ENCODE measurements around the gene DAAM1.

DAAM1 gene

DNA sequence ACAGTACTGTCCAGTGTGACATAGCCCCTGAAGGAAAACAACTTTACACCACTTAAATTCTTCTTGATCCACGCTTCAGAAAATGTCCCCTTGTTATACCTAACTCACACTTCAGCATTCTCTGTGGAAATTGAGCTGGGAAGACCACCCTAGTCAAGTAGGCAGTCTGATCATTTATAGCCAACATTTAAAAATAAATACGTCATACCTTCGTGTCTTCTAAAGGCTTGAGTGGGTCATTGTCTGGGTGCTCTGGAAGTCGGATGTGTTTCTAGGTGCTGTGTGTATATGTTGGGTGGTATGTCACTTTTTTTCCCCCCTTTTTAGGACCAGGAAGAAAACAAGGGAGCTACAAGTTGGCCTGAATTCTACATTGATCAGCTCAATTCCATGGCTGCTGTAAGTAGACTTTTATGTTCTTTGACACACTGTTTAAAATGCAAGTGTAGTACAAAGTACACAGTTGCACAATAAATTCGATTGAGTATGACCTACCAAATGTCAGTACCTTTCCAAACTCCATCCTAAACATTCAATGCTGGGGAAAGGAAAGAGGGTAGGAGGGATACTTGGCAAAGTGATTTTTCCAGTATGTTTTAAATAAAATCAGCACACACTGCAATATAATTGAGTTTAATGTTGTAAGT is 126.6 kb downstream of the DAAM1 start:
- no peak for DNase-seq (ENCODE audit: low read depth)

DNA sequence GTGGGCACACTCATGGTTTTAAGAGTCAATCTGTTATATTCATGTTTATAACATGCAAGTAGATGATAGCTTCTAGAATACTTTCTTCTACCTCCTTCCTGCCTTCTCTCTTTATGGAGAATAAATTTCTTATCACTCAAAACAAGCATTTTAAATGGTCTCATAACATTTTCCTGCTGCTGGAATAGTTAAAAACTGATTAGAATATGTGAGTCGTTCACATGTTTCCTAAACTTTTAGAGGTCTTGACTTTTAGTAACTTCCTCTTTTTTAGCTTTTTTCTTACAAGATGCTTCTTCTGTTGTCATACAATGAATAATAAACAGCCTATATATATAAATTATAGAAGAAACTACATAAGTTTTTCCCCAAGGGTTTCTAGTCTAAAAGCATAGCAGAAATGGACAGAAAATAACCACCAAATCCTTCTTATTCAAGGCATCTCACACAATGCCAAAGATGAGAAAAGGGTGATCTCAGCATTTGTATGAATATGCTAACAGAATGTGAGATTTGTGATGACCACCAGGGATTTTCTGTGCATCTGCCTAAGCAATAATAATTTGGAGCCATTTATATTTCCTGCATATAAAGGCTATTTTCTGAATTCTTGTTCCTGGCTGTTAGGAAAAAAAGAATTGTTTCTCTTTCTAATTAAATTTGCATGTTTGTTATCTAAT is 127.8 kb downstream of the DAAM1 start:
- DNase-seq (ENCODE audit: low read depth) = no peak

DNA sequence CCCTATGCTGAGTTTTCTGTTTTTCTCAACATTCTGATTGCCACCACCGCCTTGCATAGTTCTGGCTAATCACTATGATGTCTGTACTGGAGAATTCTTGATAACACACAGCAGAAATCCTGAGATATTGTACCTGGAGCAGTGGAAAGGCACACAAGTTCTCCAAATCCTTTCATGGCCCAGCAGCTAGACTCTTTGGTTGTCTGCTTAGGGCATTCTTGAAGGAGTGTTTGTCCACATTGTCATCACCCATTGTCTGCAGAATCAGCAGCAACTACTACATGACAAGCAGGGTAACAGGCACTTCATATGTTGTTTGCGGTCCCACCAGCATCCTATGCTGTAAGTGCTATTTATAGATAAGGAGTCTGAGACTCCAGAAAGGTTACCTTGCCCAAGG is 128.9 kb downstream of the DAAM1 start:
- DNase-seq (ENCODE audit: low read depth) = no peak

DNA sequence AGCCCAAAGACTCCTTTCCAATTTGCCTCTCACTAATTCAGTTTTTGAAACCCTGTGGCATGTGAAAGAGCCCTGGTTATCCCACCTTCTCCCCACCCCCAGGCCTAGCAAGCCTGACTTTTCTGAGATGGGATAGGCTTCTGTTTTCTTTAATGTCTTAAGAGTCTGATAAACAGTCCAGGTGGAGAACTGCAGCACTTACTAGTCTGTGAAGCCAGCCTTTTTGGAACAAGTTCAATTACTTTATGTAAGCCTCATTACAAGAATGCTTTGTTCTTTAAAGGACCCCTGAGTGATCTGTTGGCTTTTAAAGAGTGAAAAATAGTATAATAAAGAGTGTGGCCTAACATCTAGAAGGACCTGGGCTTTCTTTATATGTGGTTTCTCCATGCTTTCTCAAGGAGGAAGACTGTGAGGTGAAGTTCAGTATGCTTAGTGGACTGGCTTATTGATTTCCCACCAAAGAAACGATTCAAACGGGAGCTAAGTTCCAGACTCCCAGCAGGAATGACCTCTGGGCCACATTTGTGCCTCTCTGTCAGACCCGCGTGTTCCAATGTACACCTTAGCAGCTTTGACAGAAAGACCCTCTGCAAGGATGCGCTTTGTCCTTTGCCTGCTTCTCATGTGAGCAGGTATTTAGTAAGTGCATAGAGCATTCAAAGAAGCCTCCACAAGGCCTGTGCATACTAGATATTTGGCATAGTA is 129.5 kb downstream of the DAAM1 start:
- DNase-seq (ENCODE audit: low read depth) = no peak

DNA sequence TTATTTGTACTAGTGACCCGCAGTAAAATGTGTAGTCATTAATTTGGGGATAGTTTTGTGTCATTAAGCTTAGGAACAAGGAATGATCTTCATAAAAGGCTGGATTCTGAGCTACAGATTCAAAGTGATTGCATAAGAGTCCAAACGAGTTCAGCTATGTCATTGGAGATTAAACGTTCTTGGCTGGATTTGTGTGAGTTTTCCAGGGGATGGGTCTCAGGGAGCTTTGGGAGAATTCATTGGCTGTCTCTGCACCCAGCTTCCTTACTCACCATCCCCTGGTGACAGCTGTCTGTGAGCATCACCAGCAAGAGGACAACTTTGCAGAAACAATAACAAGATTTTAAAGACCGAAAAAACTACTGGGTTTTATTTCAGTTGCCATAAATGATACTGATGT is 130.4 kb downstream of the DAAM1 start:
- DNase-seq (ENCODE audit: low read depth) = no peak

DNA sequence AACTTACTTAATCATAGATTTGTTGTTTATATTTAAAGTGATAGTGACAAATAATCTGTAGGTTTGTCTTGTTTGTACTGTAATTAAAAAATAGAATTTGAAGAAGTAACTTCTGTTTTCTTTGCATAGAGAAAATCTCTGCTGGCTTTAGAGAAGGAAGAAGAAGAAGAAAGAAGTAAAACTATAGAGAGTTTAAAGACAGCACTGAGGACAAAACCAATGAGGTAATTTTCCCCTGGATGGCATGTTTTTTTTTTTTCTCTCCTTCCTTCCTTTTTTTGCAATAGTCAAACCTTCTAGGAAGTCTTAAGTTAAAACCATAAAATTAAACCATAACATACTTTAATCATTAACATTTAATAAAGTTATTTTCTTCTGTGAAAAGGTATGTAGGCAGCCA is 131.9 kb downstream of the DAAM1 start:
- DNase-seq (ENCODE audit: low read depth) = no peak

DNA sequence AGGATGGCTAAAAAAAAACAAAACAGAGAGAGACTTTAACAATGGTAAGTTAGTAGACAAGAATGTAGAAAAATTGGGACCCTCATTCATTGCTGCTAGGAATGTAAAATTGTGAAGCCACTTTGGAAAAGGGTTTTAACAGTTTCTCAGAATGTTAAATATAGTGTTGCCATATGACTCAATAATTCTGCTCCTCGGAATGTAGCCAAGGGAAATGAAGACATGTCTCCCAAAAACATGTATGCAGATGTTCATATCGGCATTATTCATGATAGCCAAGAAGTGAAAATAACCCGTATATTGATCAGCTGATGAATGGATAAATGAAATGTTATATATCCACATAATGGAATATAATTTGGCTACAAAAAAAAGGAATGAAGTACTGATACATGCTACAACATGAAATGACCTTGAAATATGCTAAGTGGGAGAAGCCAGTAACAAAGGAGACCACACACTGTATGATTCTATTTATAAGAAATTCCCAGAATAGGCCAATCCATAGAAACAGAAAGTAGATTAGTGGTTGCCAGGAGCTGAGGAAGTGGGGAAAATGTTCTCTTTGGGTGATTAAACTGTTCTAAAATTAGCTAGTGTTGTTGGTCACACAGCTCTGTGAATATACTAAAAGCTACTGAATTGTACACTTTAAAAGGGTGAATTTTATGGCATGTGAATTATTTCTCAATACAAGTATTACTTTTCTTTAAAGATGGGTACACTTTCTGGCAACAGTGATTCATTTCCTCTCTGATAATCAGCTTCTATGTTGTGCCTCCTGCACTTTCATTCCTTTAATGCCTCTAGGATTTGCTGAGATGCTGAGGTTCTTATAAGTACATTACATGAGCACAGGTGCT is 132.5 kb downstream of the DAAM1 start:
- DNase-seq (ENCODE audit: low read depth) = no peak

DNA sequence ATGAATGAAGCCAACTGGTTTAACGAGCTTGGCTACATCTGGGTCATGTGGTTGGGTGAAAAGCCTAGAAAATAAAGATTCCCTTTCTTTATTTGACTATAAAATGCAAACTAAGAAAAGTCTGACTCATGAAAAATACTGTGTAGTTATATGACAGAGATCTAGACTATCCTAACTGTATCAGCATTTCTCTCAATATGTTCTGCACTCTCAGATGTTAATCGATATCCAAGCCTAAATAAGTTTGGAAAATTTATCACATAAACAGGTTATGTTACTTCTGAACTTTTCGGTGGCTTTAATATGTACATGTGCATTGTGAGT is 133.1 kb downstream of the DAAM1 start:
- no peak for DNase-seq (ENCODE audit: low read depth)

DNA sequence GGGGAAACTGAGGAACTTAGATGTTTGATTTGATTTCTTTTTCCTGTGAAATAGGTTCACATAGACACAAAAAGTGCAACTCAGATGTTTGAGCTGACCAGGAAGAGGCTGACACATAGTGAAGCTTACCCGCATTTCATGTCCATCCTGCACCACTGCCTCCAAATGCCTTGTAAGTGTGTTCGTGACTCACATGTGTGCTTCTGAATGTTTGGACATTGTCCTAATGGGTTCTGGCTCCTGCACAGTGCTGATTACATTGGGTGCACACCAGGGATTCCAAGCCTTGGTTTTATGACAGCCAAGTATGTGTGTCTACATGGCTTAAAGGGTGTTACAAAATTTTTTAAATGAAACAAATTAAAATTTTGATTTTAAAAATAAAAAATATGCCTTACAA is 137.4 kb downstream of the DAAM1 start:
- DNase-seq (ENCODE audit: low read depth) = no peak

DNA sequence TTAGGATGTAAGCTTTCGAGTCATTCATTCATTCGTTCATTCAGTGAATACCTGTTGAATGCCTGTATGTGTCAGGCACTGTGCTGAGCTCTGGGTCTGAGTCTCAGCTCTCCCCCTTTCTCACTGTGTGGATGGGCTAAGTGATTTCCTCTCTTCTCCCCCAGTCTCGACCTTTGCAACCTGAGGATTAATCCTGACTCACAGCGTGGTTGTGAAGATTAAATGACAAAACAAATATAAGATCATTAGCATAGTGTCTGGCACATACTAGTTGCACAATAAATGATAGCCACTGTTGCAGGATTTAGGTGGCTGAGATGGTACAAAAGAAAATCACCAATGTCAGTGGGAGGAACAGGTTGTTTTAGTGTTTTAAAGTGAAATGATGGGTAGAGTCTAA is 140.0 kb downstream of the DAAM1 start:
- DNase-seq (ENCODE audit: low read depth) = no peak

DNA sequence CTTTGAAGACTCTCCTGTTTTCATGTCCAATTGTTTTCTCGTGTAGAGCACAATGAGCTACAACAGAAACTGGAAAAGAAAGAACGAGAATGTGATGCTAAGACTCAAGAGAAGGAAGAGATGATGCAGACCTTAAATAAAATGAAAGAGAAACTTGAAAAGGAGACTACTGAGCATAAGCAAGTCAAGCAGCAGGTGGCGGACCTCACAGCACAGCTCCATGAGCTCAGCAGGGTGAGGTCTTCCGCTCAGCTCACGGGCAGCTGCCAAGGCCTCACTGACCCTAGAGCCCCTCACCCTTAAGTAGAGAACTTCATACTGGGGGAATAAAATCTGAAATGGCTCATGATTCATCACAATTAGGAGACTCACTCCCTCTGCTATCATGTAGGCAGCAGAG is 142.0 kb downstream of the DAAM1 start:
- no peak for DNase-seq (ENCODE audit: low read depth)

DNA sequence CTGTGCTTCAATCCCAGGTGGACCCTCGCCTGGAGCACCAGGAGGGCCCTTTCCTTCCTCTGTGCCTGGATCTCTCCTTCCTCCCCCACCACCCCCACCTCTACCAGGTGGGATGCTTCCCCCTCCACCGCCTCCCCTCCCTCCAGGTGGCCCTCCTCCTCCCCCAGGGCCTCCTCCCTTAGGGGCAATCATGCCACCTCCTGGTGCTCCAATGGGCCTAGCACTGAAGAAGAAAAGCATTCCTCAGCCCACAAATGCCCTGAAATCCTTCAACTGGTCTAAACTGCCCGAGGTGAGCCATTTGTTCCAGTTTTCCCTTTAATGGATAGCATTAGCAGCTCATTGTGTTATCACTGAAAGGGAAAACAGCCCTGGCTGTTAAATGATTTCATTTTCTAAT is 142.8 kb downstream of the DAAM1 start:
- no peak for DNase-seq (ENCODE audit: low read depth)

DNA sequence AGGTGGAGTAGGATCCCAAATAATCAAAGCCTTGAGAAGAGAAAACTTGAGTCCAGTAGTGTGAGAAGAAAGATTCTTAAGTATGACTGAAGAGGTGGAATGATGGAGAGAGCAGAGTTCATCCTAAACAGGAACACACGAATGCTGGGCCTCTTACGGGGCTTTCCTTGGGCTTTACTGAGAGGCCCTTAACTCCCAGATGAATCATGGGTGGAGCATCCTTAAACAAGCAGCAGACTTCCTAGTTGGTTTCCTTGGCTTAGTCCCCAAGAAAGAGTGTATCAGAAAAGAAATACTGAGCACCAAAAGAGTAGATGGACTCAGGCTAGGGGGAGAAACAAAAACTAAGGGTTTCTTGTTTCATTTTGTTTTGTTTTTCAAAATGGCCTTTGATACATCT is 144.3 kb downstream of the DAAM1 start:
- DNase-seq (ENCODE audit: low read depth) = no peak

DNA sequence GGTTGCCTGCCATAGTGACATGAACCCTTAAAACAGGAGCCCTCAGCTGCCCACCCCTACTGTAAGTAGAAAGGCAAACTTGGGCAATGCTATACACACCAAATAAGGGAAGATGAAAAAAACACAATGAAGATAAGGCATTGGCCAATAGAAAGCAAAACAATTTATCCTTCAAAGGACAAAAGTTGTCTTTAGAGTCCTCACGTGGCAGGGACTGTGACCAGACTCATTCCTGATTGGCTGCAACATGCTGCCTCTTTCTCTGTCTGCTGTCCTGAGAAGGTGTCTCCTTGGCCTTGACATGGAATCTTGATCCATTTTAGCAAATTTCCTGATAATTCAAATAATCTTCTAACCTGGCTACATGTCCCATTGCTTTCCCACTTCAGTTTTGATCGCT is 144.8 kb downstream of the DAAM1 start:
- no peak for DNase-seq (ENCODE audit: low read depth)

DNA sequence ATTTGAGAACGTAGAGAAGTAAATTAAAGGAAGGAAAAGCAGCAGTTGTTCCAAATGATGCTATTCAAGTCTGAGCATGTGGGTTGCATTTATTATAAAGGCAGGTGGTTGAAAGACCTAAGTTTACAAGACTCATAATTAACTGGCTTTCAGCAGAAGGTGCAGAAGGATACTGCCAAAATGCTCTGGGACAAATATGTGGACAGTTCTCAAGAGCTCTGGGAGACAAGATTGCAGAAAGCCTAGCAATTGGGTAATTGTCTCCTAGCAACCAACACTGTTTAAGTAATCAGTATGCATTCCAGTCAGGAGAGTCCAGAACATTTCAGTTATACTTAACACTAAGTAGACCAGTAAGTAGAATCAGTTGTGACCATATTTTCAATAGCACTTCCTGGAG is 145.2 kb downstream of the DAAM1 start:
- DNase-seq (ENCODE audit: low read depth) = no peak

DNA sequence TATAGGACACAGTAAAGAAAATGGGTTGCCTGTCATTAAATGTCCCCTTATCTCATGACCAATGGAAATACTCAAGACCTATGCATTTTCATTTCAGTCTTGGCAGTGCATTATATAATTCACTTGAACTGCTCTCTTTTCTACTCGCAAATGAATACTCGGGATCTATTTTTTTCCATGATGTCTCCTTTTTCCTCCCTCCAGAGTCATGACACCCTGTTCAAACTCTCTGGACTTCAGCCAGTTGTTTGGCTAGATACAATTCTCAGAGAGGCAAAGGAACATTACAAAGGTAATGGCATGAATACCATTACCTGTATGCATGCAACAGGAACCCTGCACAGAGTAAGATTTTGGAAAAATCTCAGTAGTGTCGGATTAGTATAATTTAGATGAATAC is 145.8 kb downstream of the DAAM1 start:
- no peak for DNase-seq (ENCODE audit: low read depth)

DNA sequence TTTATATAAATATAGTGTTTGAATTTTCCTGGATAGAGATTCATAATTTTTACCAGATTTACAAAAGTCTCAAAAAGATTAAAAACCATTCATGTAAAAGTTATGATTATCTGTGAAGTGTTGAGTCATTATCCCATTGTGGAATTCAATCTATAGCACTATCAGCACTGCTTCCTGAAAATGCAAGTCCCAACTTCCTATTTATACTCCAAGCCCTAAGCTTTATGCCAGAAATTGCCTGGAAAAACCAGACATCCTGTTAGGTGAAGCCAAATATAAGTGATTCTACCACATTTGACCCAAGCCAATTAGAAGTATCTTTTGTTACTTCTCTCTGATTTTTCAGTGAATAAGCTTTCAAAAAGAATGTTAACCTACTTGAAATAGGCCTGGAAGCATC is 147.6 kb downstream of the DAAM1 start:
- no peak for DNase-seq (ENCODE audit: low read depth)

DNA sequence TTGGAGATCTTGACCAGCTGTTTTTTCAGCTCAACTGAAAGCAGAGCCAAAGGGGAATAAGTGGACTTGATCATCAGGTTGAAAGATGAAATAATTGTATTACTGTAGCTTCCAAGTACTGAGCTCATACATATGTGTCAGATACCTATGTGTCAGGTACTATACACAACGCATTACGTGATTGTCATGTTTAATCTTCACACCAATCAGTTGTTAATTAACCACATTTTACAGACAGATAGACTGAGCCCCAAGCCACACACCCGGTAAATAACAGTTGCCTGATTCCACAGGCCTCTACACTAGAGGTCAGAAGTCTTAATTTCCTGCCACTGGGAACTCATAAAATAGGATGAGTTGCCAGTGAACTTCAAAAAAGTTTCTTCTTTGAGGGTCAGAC is 148.2 kb downstream of the DAAM1 start:
- no peak for DNase-seq (ENCODE audit: low read depth)

DNA sequence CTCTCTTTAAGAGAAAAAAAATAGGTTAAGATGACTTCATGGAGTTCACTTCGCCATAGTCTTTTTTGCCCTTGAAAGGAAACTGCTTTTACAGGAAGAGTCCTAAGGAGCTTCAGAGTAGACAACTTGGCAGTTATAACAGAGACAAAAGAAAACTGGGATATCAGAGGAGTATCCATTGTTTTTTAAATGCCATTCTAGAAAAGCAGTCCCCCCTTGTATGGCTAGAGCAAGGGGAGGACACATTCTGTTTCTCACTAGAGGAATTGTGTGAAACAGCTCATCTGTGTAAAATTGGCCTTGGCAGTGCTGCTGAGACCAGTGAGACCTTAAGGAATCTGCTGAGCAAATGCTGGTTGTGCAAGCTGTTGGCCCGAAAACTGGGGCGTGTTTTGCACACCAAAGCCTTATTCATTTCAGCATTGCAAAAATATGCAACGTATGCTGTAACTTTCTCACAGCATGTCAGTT is 148.7 kb downstream of the DAAM1 start:
- DNase-seq (ENCODE audit: low read depth) = no peak

DNA sequence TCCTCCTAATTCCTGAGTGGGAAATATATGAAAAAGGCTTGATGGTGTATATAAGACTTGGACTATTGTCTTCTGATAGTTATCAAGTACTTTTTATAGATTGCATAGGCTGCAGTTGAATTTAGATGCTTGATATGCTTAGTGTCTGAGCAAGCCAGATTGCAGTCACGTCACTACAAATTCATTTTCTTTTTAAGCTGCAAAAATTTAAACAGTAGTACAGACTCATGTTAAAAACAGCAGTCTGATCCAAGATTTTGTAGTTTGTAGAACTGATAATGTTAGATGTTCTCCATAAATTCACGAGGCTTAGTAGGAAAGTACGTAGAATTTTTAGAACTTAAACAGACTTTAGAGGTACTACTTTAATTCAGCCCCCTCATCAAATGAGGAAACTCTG is 150.3 kb downstream of the DAAM1 start:
- no peak for DNase-seq (ENCODE audit: low read depth)

DNA sequence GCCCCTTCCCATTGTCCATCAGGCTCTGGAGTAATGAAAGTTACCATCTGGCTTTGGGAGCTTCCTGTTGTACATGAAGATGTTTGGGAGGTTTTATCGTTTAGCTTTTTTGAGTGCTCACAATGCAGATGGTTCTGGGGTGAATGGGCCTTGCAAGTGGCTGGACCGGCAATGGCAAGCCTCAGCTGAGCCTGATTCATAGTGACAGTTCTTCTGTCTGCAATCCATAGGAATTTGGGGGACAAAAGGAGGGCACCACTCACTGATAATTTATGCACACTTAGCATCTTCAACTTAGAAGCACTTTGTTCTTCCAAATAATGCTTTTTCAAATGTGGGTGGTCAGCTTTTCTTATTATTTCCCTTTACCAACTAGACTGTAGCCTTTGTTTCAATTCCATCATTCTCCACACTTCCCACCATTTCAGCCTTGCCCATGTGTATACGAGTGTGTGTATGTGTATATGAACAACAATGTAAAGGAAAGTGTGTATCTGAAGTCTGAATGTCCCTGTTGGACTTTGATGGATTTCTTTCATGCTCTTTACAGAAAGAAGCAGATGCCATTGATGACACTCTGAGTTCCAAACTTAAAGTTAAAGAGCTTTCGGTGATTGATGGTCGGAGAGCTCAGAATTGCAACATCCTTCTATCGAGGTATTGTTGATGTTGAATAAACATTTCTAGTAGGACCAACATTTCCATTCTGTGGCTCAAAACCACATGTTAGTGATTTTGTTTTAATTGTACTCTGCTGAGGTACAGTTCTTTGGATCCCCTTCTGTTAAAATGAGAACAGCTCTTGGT is 151.3 kb downstream of the DAAM1 start:
- DNase-seq (ENCODE audit: low read depth) = no peak

Data from stimulated activated CD8-positive, alpha-beta memory T cell treated with anti-CD3 and anti-CD28 coated beads, Interleukin-15, amount 100 ng/mL, for 24 hours (primary cell).